Brain microvascular endothelial cell (primary cell): Measurements from ENCODE around the gene TMEM108.

ENCODE experiments used
- DNase-seq: peaks from one replicate; pipeline ENCODE4 v3.0.0-alpha.2; 2020
- H3K27ac ChIP-seq: fragments of 250-450 bp; sonication (Bioruptor Pico); 2 replicates; pipeline ENCODE4 v1.5.1; 2020; ENCODE audit warnings: mild to moderate bottlenecking, moderate library complexity
- H3K27me3 ChIP-seq: fragments of 250-450 bp; sonication (Bioruptor Pico); replicated peaks from 2 replicates; pipeline ENCODE4 v1.5.1; 2020; ENCODE audit warnings: mild to moderate bottlenecking
- H3K36me3 ChIP-seq: fragments of 250-450 bp; sonication (Bioruptor Pico); replicated peaks from 2 replicates; pipeline ENCODE4 v1.5.1; 2020; ENCODE audit warnings: mild to moderate bottlenecking
- H3K4me3 ChIP-seq: 2 replicates; pipeline ENCODE4 v1.5.1; 2011; ENCODE audit warnings: low read depth, mild to moderate bottlenecking, control low read depth, low read length, moderate library complexity
- CTCF ChIP-seq: IDR thresholded peaks from 2 replicates; pipeline ENCODE4 v1.5.1; 2011; ENCODE audit warnings: low read depth, mild to moderate bottlenecking, moderate library complexity, low read length, control low read depth, inconsistent platforms; ENCODE audit errors: missing control alignments
- in situ Hi-C: cut with HindIII; loops from 2 replicates; pipeline ENCODE4 v1.10.0; 2017; ENCODE audit warnings: low sequenced_read_pairs, low pct_ligation_motif_present

The TMEM108 gene

GRCh38 chr3:133283958-133284807 lies 246.0 kb downstream of the TMEM108 start:
- TF ChIP-seq CTCF, result no peak
- no peak for DNase-seq
- Histone ChIP-seq H3K4me3 (no peak overlapping the region), H3K27me3 (no peaks in the 10 kb centered on the region), H3K27ac (no peak overlapping the region), H3K36me3 (no peaks in the 10 kb centered on the region)
- in situ Hi-C loops, result no loop called here

GRCh38 chr3:133289322-133289721 lies 251.1 kb downstream of the TMEM108 start:
- H3K4me3 ChIP-seq, result no peak overlapping the region
- no peaks in the 10 kb centered on the region for H3K27me3 ChIP-seq
- TF ChIP-seq CTCF, result no peak
- in situ Hi-C loops, result no loop called here
- H3K36me3 ChIP-seq, result no peaks in the 10 kb centered on the region
- no peak overlapping the region for H3K27ac ChIP-seq
- DNase-seq, result no peak

GRCh38 chr3:133292296-133292695 lies 254.1 kb downstream of the TMEM108 start:
- Histone ChIP-seq H3K27me3 (no peaks in the 10 kb centered on the region), H3K4me3 (no peak overlapping the region), H3K36me3 (no peaks in the 10 kb centered on the region), H3K27ac (no peak overlapping the region)
- in situ Hi-C loops, result no loop called here
- TF ChIP-seq CTCF, result no peak
- DNase-seq, result no peak

GRCh38 chr3:133293397-133294110 lies 255.4 kb downstream of the TMEM108 start:
- Histone ChIP-seq H3K4me3 (no peak overlapping the region), H3K27ac (peak overlapping the region; percentile 83), H3K27me3 (no peaks in the 10 kb centered on the region), H3K36me3 (no peaks in the 10 kb centered on the region)
- no peak for TF ChIP-seq CTCF
- no peak for DNase-seq
- in situ Hi-C loops, result no loop called here

GRCh38 chr3:133294253-133294652 lies 256.1 kb downstream of the TMEM108 start:
- DNase-seq, result peak; percentile 25
- in situ Hi-C loops, result no loop called here
- peak overlapping the region; percentile 83 for H3K27ac ChIP-seq
- H3K36me3 ChIP-seq, result no peaks in the 10 kb centered on the region
- no peak for TF ChIP-seq CTCF
- no peak overlapping the region for H3K4me3 ChIP-seq
- no peaks in the 10 kb centered on the region for H3K27me3 ChIP-seq
